GM23338 (cell line): ENCODE results near the gene AS3MT. TPM values are rescaled to one million over a fixed set of nuclear protein-coding genes. Genes with fewer than 3 reads are reported as not detected.

ENCODE experiments used
- ATAC-seq: fragments of 200-7000 bp; cut with Tn5 transposase; 3 replicates; pipeline ENCODE4 v1.9.1; 2020
- DNase-seq: peaks from one replicate; pipeline ENCODE4 v3.0.0-alpha.2; 2015; ENCODE audit warnings: low spot score
- H2AFZ ChIP-seq: fragments of 200-600 bp; sonication (generic); 2 replicates; pipeline ENCODE4 v1.8.0; 2016; ENCODE audit warnings: antibody characterized with exemption, mild to moderate bottlenecking, moderate library complexity
- H3F3A ChIP-seq: fragments of 200-600 bp; sonication (generic); replicated peaks from 2 replicates; pipeline ENCODE4 v1.8.0; 2017; ENCODE audit warnings: antibody characterized with exemption, mixed run types, low read depth
- H3K27ac ChIP-seq: fragments of 200-600 bp; sonication (generic); 2 replicates; pipeline ENCODE4 v1.6.1; 2016; ENCODE audit warnings: low read depth
- H3K27me3 ChIP-seq: fragments of 200-600 bp; sonication (generic); 2 replicates; pipeline ENCODE4 v1.8.0; 2016; ENCODE audit warnings: mild to moderate bottlenecking, mixed run types, moderate library complexity; ENCODE audit not compliant: insufficient read depth
- H3K36me3 ChIP-seq: fragments of 200-600 bp; sonication (generic); 2 replicates; pipeline ENCODE4 v1.8.0; 2016; ENCODE audit warnings: mild to moderate bottlenecking; ENCODE audit not compliant: insufficient read depth
- H3K4me1 ChIP-seq: fragments of 200-600 bp; sonication (generic); 2 replicates; pipeline ENCODE4 v1.8.0; 2016; ENCODE audit warnings: mild to moderate bottlenecking, moderate library complexity; ENCODE audit not compliant: insufficient read depth
- H3K4me2 ChIP-seq: fragments of 200-600 bp; sonication (generic); 2 replicates; pipeline ENCODE4 v1.7.1; 2017; ENCODE audit warnings: mixed run types
- H3K4me3 ChIP-seq: fragments of 200-600 bp; sonication (generic); 2 replicates; pipeline ENCODE4 v1.6.1; 2016; ENCODE audit warnings: mixed run types
- H3K79me2 ChIP-seq: fragments of 200-600 bp; sonication (generic); replicated peaks from 2 replicates; pipeline ENCODE4 v1.8.0; 2017; ENCODE audit warnings: mild to moderate bottlenecking; ENCODE audit not compliant: insufficient read depth
- H3K9me2 ChIP-seq: fragments of 200-600 bp; sonication (generic); 2 replicates; pipeline ENCODE4 v1.8.0; 2017; ENCODE audit not compliant: insufficient read depth
- H4K20me1 ChIP-seq: fragments of 200-600 bp; sonication (generic); replicated peaks from 2 replicates; pipeline ENCODE4 v1.8.0; 2017; ENCODE audit warnings: mild to moderate bottlenecking; ENCODE audit not compliant: insufficient read depth
- H3K27ac Mint-ChIP-seq: 2 replicates; pipeline ENCODE4 v1.8.0; 2020; ENCODE audit warnings: inconsistent platforms, mild to moderate bottlenecking, moderate library complexity, mixed read lengths
- H3K27me3 Mint-ChIP-seq: 3 replicates; pipeline ENCODE4 v1.8.0; 2022; ENCODE audit warnings: low read depth, mild to moderate bottlenecking, moderate library complexity, mixed read lengths, inconsistent platforms; ENCODE audit not compliant: insufficient read depth, poor library complexity
- H3K36me3 Mint-ChIP-seq: 3 replicates; pipeline ENCODE4 v1.8.0; 2021; ENCODE audit warnings: low read depth, mild to moderate bottlenecking, inconsistent platforms, moderate library complexity, mixed read lengths
- H3K4me1 Mint-ChIP-seq: 3 replicates; pipeline ENCODE4 v1.8.0; 2020; ENCODE audit warnings: mild to moderate bottlenecking, inconsistent platforms, mixed read lengths
- H3K4me3 Mint-ChIP-seq: 3 replicates; pipeline ENCODE4 v1.8.0; 2021; ENCODE audit warnings: moderate library complexity, mild to moderate bottlenecking, inconsistent platforms, mixed read lengths
- H3K9me3 Mint-ChIP-seq: 3 replicates; pipeline ENCODE4 v1.8.0; 2020; ENCODE audit warnings: moderate library complexity, mild to moderate bottlenecking, inconsistent platforms, mixed read lengths
- CREB1 ChIP-seq: fragments of 250-450 bp; sonication (Bioruptor Pico); IDR thresholded peaks from 2 replicates; pipeline ENCODE4 v1.5.0; 2020; ENCODE audit warnings: low read depth, mild to moderate bottlenecking, moderate library complexity
- CTCF ChIP-seq, 2 experiments: fragments of 200-600 bp in 1 of 2; sonication (generic) in 1 of 2; conservative IDR thresholded peaks; 2 replicates each; pipeline versions ENCODE4 v1.5.1 to v1.6.1; 2016 to 2017; ENCODE audit warnings: antibody characterized with exemption in 2 of 2, low read depth in 2 of 2, mild to moderate bottlenecking in 2 of 2, moderate library complexity in 1 of 2
- ETS1 ChIP-seq: IDR thresholded peaks from 2 replicates; pipeline ENCODE4 v1.6.1; 2016; ENCODE audit warnings: antibody characterized with exemption
- EZH2 ChIP-seq: fragments of 200-600 bp; sonication (generic); IDR thresholded peaks from one replicate; pipeline ENCODE4 v1.8.0; 2017; ENCODE audit warnings: antibody characterized with exemption, mild to moderate bottlenecking, low read depth; ENCODE audit not compliant: unreplicated experiment
- JUNB ChIP-seq: IDR thresholded peaks from one replicate; pipeline ENCODE4 v1.6.1; 2016; ENCODE audit warnings: antibody characterized with exemption; ENCODE audit not compliant: unreplicated experiment
- NANOG ChIP-seq: IDR thresholded peaks from 2 replicates; pipeline ENCODE4 v1.6.1; 2016; ENCODE audit warnings: antibody characterized with exemption, borderline replicate concordance
- POLR2AphosphoS5 ChIP-seq: IDR thresholded peaks from 2 replicates; pipeline ENCODE4 v1.6.1; 2016; ENCODE audit warnings: antibody characterized with exemption, low read depth
- REST ChIP-seq: IDR thresholded peaks from one replicate; pipeline ENCODE4 v1.6.1; 2018; ENCODE audit warnings: antibody characterized with exemption; ENCODE audit not compliant: unreplicated experiment
- STAT1 ChIP-seq: IDR thresholded peaks from one replicate; pipeline ENCODE4 v1.6.1; 2016; ENCODE audit warnings: antibody characterized with exemption; ENCODE audit not compliant: unreplicated experiment
- ZNF331 ChIP-seq: fragments of 250-450 bp; sonication (Bioruptor Pico); IDR thresholded peaks from 2 replicates; pipeline ENCODE4 v1.5.0; 2020; ENCODE audit warnings: low read depth, mild to moderate bottlenecking, moderate library complexity
- polyA plus RNA-seq: library from polyadenylated mRNA; unstranded; fragments of >200 nt; fragmentation: Nextera tagmentation; extraction: Ambion mirVana; gene quantifications from 2 replicates; pipeline ENCODE4 v1.2.1, GENCODE V29; 2016
- total RNA-seq: library from RNA; depleted of rRNA; stranded (reverse); fragments of >200 nt; shearing (Covaris generic); gene quantifications from 2 replicates; pipeline ENCODE4 v1.2.3, GENCODE V29; 2014

AS3MT gene
- total and polyA plus RNA-seq, 2 experiments from 2014 or later, result 6.3 to 8.8 TPM

- TF ChIP-seq REST (no peak), NANOG (no peak), ZNF331 (no peak), CREB1 (CRISPR knock-in tag) (no peak), EZH2 (no peak), CTCF (conservative IDR thresholded peaks at IDR 0.05; ENCODE audit: low read depth in 2 of 2) (no peak)
These were observed 35.1 kb downstream of the AS3MT start (continued) for GRCh38 chr10:102904346-102904745.

DNA sequence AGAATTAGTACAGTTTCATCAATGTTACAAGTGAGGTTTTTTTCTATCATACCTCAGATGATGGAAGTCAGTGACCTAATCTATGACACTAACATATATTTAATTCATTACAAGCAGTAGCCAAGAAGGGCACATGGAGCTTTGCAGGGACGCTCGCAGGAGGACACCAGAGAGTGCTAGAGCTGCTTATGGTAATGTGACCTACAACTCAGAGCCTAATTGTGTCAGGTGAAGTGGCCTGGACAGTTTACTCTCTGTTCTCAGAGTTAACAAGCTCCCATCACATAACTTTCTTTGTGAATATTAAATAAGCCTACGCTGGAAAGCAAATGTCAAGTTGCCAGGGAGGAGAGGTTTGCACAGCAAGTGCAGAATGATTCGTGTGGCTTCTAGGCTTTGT lies 37.2 kb downstream of the AS3MT start:
- no peaks in the 10 kb centered on the region for H3K27me3 Mint-ChIP-seq
- H3K9me3 Mint-ChIP-seq, result no peaks in the 10 kb centered on the region
- Histone ChIP-seq H3K36me3 (no peaks in the 10 kb centered on the region), H2AFZ (no peak overlapping the region), H3F3A (no peaks in the 10 kb centered on the region), H3K27ac (no peak overlapping the region), H3K4me1 (no peaks in the 10 kb centered on the region), H3K9me2 (no peaks in the 10 kb centered on the region), H3K27me3 (no peaks in the 10 kb centered on the region), H3K4me2 (no peak overlapping the region), H3K79me2 (no peaks in the 10 kb centered on the region), H4K20me1 (no peaks in the 10 kb centered on the region), H3K4me3 (no peak overlapping the region)
- H3K36me3 Mint-ChIP-seq, result no peaks in the 10 kb centered on the region
- no peak overlapping the region for H3K27ac Mint-ChIP-seq
- DNase-seq (no peak), ATAC-seq (no peak)
- H3K4me1 Mint-ChIP-seq, result 0 out of 3 replicates have a peak, but pooled peaks cover 2% of the 10 kb centered on the region
- no peak for TF ChIP-seq CREB1 (CRISPR knock-in tag)
- no peak for TF ChIP-seq JUNB
- no peak for TF ChIP-seq ETS1
- TF ChIP-seq ZNF331, result no peak
- TF ChIP-seq REST, result no peak
- TF ChIP-seq POLR2AphosphoS5, result no peak
- TF ChIP-seq NANOG, result no peak
- no peak for TF ChIP-seq STAT1
- no peak overlapping the region for H3K4me3 Mint-ChIP-seq
